Measurements from ENCODE around the gene MTCL3.

MTCL3 gene

GRCh38 chr6:127486934-127487333, 32.2 kb downstream of the MTCL3 start:
- TF ChIP-seq EZH2 (IDR thresholded peaks at IDR 0.05; ENCODE audit: borderline replicate concordance) = no peak
- TF ChIP-seq CTCF (IDR thresholded peaks at IDR 0.05; ENCODE audit: poor library complexity) = no peak
- no peak for TF ChIP-seq EZH2phosphoT487 (IDR thresholded peaks at IDR 0.05; ENCODE audit: low read depth, severe bottlenecking, unreplicated experiment)
- H3K27ac ChIP-seq = no peak overlapping the region
- H3K4me1 ChIP-seq (ENCODE audit: insufficient read depth) = no peaks in the 10 kb centered on the region
- H4K20me1 ChIP-seq (ENCODE audit: insufficient read depth, poor library complexity, severe bottlenecking) = no peaks in the 10 kb centered on the region
- H3K36me3 ChIP-seq (replicated peaks; ENCODE audit: insufficient read depth, low read depth) = no peaks in the 10 kb centered on the region
- H3K79me2 ChIP-seq = no peaks in the 10 kb centered on the region
- no peaks in the 10 kb centered on the region for H3K9me2 ChIP-seq (replicated peaks; ENCODE audit: insufficient read depth)
- no peak overlapping the region for H3K4me2 ChIP-seq
- H3K4me3 ChIP-seq = no peak overlapping the region
- H3K9me3 ChIP-seq (ENCODE audit: low read depth) = no peaks in the 10 kb centered on the region
- no peak overlapping the region for H2AFZ ChIP-seq
- 96% methylated on average over 3 of the region's 3 CpGs for WGBS (ENCODE audit: low lambda C conversion rate, missing lambda C conversion rate)
- no peak for DNase-seq (ENCODE audit: low spot score)
- H3K27me3 ChIP-seq = no peaks in the 10 kb centered on the region

- TF ChIP-seq EZH2phosphoT487 (IDR thresholded peaks at IDR 0.05; ENCODE audit: low read depth, severe bottlenecking, unreplicated experiment) = no peak
- Histone ChIP-seq H3K36me3 (replicated peaks; ENCODE audit: insufficient read depth, low read depth) (no peaks in the 10 kb centered on the region), H3K79me2 (no peaks in the 10 kb centered on the region), H3K9me2 (replicated peaks; ENCODE audit: insufficient read depth) (no peaks in the 10 kb centered on the region), H4K20me1 (ENCODE audit: insufficient read depth, poor library complexity, severe bottlenecking) (no peaks in the 10 kb centered on the region), H3K27ac (peak overlapping the region; percentile 39), H2AFZ (no peak overlapping the region), H3K27me3 (no peaks in the 10 kb centered on the region), H3K9me3 (ENCODE audit: low read depth) (no peaks in the 10 kb centered on the region), H3K4me2 (peak overlapping the region; percentile 57), H3K4me1 (ENCODE audit: insufficient read depth) (no peaks in the 10 kb centered on the region), H3K4me3 (no peak overlapping the region)
- no peak for DNase-seq (ENCODE audit: low spot score)
- 54% methylated on average over 3 of the region's 3 CpGs for WGBS (ENCODE audit: low lambda C conversion rate, missing lambda C conversion rate)
These were observed 34.8 kb downstream of the MTCL3 start for GRCh38 chr6:127484212-127484863.

GRCh38 chr6:127483399-127484055, 35.6 kb downstream of the MTCL3 start:
- H3K4me1 ChIP-seq (ENCODE audit: insufficient read depth) = no peaks in the 10 kb centered on the region
- no peaks in the 10 kb centered on the region for H3K36me3 ChIP-seq (replicated peaks; ENCODE audit: insufficient read depth, low read depth)
- H3K9me3 ChIP-seq (ENCODE audit: low read depth) = no peaks in the 10 kb centered on the region
- H3K4me2 ChIP-seq = peak overlapping the region; percentile 57
- no peak for DNase-seq (ENCODE audit: low spot score)
- 58% methylated on average over 5 of the region's 5 CpGs for WGBS (ENCODE audit: low lambda C conversion rate, missing lambda C conversion rate)
- H3K9me2 ChIP-seq (replicated peaks; ENCODE audit: insufficient read depth) = no peaks in the 10 kb centered on the region
- TF ChIP-seq EZH2 (IDR thresholded peaks at IDR 0.05; ENCODE audit: borderline replicate concordance) (no peak), CTCF (IDR thresholded peaks at IDR 0.05; ENCODE audit: poor library complexity) (no peak), EZH2phosphoT487 (IDR thresholded peaks at IDR 0.05; ENCODE audit: low read depth, severe bottlenecking, unreplicated experiment) (no peak)
- H4K20me1 ChIP-seq (ENCODE audit: insufficient read depth, poor library complexity, severe bottlenecking) = no peaks in the 10 kb centered on the region
- peak overlapping the region; percentile 39 for H3K27ac ChIP-seq
- H3K4me3 ChIP-seq = no peak overlapping the region
- no peaks in the 10 kb centered on the region for H3K79me2 ChIP-seq
- H2AFZ ChIP-seq = no peak overlapping the region
- no peaks in the 10 kb centered on the region for H3K27me3 ChIP-seq

GRCh38 chr6:127482325-127482724, 36.8 kb downstream of the MTCL3 start:
- Histone ChIP-seq H3K27me3 (no peaks in the 10 kb centered on the region), H3K4me2 (no peak overlapping the region), H2AFZ (no peak overlapping the region), H3K36me3 (replicated peaks; ENCODE audit: insufficient read depth, low read depth) (no peaks in the 10 kb centered on the region), H3K79me2 (no peaks in the 10 kb centered on the region), H3K4me1 (ENCODE audit: insufficient read depth) (no peaks in the 10 kb centered on the region), H4K20me1 (ENCODE audit: insufficient read depth, poor library complexity, severe bottlenecking) (no peaks in the 10 kb centered on the region), H3K9me3 (ENCODE audit: low read depth) (no peaks in the 10 kb centered on the region), H3K9me2 (replicated peaks; ENCODE audit: insufficient read depth) (no peaks in the 10 kb centered on the region), H3K27ac (no peak overlapping the region), H3K4me3 (no peak overlapping the region)
- WGBS (ENCODE audit: low lambda C conversion rate, missing lambda C conversion rate) = 96% methylated on average over 2 of the region's 2 CpGs
- no peak for DNase-seq (ENCODE audit: low spot score)
- TF ChIP-seq EZH2 (IDR thresholded peaks at IDR 0.05; ENCODE audit: borderline replicate concordance) = no peak
- no peak for TF ChIP-seq EZH2phosphoT487 (IDR thresholded peaks at IDR 0.05; ENCODE audit: low read depth, severe bottlenecking, unreplicated experiment)
- TF ChIP-seq CTCF (IDR thresholded peaks at IDR 0.05; ENCODE audit: poor library complexity) = no peak

Data from hepatocyte (in vitro differentiated cells).